Keratinocyte (primary cell): Measurements from ENCODE around the gene PRR18. TPM values are rescaled to one million over a fixed set of nuclear protein-coding genes. Genes with fewer than 3 reads are reported as not detected.

Source experiments
- DNase-seq: peaks from one replicate; pipeline ENCODE4 v3.0.0-alpha.2; 2011; ENCODE audit warnings: low read depth, missing footprints, low spot score
- FAIRE-seq: peaks from 2 replicates; lab custom pipeline; 2011; peaks lifted over from hg19 to GRCh38; lab: Jason Lieb, UNC
- H2AFZ ChIP-seq: 2 replicates; pipeline ENCODE4 v1.6.0; 2012; ENCODE audit warnings: low read length, control low read depth, inconsistent platforms; ENCODE audit not compliant: control insufficient read depth
- H3K27ac ChIP-seq: 2 replicates; pipeline ENCODE4 v1.5.1; 2011; ENCODE audit warnings: low read length; ENCODE audit not compliant: control insufficient read depth, insufficient read depth
- H3K27me3 ChIP-seq: 3 replicates; pipeline ENCODE4 v1.6.0; 2011; ENCODE audit warnings: low read length; ENCODE audit not compliant: control insufficient read depth, insufficient read depth; ENCODE audit errors: extremely low read depth
- H3K36me3 ChIP-seq, 2 experiments: 2 replicates in 1 of 2; 3 replicates in 1 of 2; pipeline ENCODE4 v1.5.1; 2011; ENCODE audit warnings: low read length in 2 of 2, mild to moderate bottlenecking in 1 of 2; ENCODE audit not compliant: control insufficient read depth in 2 of 2, insufficient read depth in 2 of 2; ENCODE audit errors: extremely low read depth in 1 of 2
- H3K4me1 ChIP-seq: 3 replicates; pipeline ENCODE4 v1.5.1; 2011; ENCODE audit warnings: low read length; ENCODE audit not compliant: control insufficient read depth, insufficient read depth; ENCODE audit errors: extremely low read depth
- H3K4me2 ChIP-seq: 3 replicates; pipeline ENCODE4 v1.6.0; 2011; ENCODE audit warnings: low read depth, low read length; ENCODE audit not compliant: control insufficient read depth, insufficient read depth; ENCODE audit errors: extremely low read depth
- H3K4me3 ChIP-seq, 3 experiments: fragments of 200-600 bp in 1 of 3; sonication (generic) in 1 of 3; 2 replicates in 2 of 3; 3 replicates in 1 of 3; pipeline ENCODE4 v1.5.1; 2011 to 2016; ENCODE audit warnings: low read length in 3 of 3, mild to moderate bottlenecking in 3 of 3, control low read depth in 2 of 3, inconsistent platforms in 1 of 3, low read depth in 1 of 3, mixed read lengths in 1 of 3, mixed run types in 1 of 3, moderate library complexity in 1 of 3; ENCODE audit not compliant: control insufficient read depth in 2 of 3, insufficient read depth in 2 of 3; ENCODE audit errors: extremely low read depth in 1 of 3
- H3K79me2 ChIP-seq: 2 replicates; pipeline ENCODE4 v1.6.0; 2012; ENCODE audit warnings: low read length; ENCODE audit not compliant: control insufficient read depth, insufficient read depth
- H3K9ac ChIP-seq: 3 replicates; pipeline ENCODE4 v1.6.0; 2011; ENCODE audit warnings: low read length; ENCODE audit not compliant: control insufficient read depth, insufficient read depth; ENCODE audit errors: extremely low read depth
- H3K9me1 ChIP-seq: 3 replicates; pipeline ENCODE4 v1.6.0; 2011; ENCODE audit warnings: low read length; ENCODE audit not compliant: control insufficient read depth, insufficient read depth; ENCODE audit errors: extremely low read depth
- H3K9me3 ChIP-seq: 2 replicates; pipeline ENCODE4 v1.5.1; 2012; ENCODE audit warnings: low read depth, low read length; ENCODE audit not compliant: control insufficient read depth
- H4K20me1 ChIP-seq: 3 replicates; pipeline ENCODE4 v1.6.0; 2011; ENCODE audit warnings: low read length; ENCODE audit not compliant: control insufficient read depth, insufficient read depth; ENCODE audit errors: extremely low read depth
- EZH2 ChIP-seq: IDR thresholded peaks from one replicate; pipeline ENCODE4 v1.6.1; 2012; ENCODE audit warnings: inconsistent platforms, mild to moderate bottlenecking, low read length, moderate library complexity
- dilution Hi-C: fragments of 300-500 bp; cut with MboI; formaldehyde crosslinking; loops from one replicate; pipeline ENCODE4 v1.7.0; 2020; ENCODE audit warnings: low sequenced_read_pairs; ENCODE audit not compliant: extremely low pct_ligation_motif_present
- polyA plus RNA-seq, 5 experiments: library from polyadenylated mRNA; depleted of rRNA in 3 of 5; stranded (reverse) in 3 of 5; stranded (forward) in 1 of 5; unstranded in 1 of 5; fragments of >200 nt; gene quantifications; 1 replicate in 1 of 5; 2 replicates in 3 of 5; 3 replicates in 1 of 5; pipeline versions ENCODE4 v1.2.1 to v1.2.3, GENCODE V29; 2011 to 2012; ENCODE audit warnings: missing spikeins in 2 of 5, low read depth in 1 of 5, low replicate concordance in 1 of 5
- TF ChIP-seq, protein P1 (sequence below), 3 experiments: IDR thresholded peaks in 1 of 3; conservative IDR thresholded peaks in 1 of 3; optimal IDR thresholded peaks in 1 of 3; 2 replicates in 2 of 3; 3 replicates in 1 of 3; pipeline versions ENCODE3 to v1.5.1; 2011; ENCODE audit warnings: low read length in 3 of 3, mild to moderate bottlenecking in 3 of 3, moderate library complexity in 2 of 3, control low read depth in 1 of 3, inconsistent platforms in 1 of 3; ENCODE audit not compliant: insufficient read depth in 2 of 3; ENCODE audit errors: extremely low read depth in 1 of 3

The PRR18 gene
- polyA plus RNA-seq, 1 donor (not counting 4 experiments of a cell fraction or from before 2014, with no cell fraction given), result not detected

DNA sequence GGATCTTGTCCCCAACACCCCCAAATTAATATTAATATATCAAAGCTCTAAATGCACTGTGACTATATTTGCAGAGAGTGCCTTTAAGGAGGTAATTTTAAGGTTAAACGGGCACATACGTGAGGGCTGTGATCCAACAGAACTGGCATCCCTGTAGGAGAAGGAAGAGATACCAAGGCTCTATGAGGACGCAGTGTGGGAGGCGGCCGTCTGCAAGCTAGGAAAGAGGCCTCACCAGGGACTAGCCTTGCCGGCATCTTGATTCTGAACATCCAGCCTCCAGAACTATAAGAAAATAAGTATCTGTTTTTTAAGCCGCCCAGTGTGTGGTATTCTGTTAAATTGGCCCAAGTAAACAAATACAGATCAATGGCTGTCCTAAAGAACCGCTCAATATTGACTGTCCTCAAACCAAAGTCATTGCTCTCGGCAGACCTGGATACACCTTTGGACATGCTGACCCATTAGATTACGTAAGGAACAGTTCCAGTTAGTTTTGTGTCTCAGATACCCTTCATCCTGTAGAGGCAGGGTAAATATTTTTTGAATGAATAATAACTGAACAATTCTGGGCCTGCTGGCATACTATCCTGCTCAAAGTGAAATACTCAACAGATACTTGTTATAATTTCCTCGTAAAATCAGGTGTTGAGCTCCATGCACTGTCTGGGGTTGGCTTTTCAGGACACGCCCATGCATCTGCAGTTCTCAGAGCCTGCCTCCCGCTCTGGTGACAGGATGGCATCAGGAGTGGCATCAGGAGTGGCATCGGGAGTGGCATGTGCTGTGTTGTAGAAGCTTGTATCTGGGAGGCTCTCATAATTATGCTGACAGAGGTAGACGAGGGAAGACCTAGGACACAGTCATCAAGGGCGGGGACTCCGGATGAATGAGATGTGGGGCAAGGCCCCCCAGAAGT, 6.3 kb downstream of the PRR18 start:
- H3K27me3 ChIP-seq, result peaks cover 12% of the 10 kb centered on the region
- H2AFZ ChIP-seq, result no peak overlapping the region
- no peak overlapping the region for H3K4me2 ChIP-seq
- FAIRE-seq (no peak), DNase-seq (no peak)
- no peaks in the 10 kb centered on the region for H3K79me2 ChIP-seq
- H3K4me1 ChIP-seq, result no peaks in the 10 kb centered on the region
- no peak for TF ChIP-seq EZH2
- TF ChIP-seq, protein P1, sequence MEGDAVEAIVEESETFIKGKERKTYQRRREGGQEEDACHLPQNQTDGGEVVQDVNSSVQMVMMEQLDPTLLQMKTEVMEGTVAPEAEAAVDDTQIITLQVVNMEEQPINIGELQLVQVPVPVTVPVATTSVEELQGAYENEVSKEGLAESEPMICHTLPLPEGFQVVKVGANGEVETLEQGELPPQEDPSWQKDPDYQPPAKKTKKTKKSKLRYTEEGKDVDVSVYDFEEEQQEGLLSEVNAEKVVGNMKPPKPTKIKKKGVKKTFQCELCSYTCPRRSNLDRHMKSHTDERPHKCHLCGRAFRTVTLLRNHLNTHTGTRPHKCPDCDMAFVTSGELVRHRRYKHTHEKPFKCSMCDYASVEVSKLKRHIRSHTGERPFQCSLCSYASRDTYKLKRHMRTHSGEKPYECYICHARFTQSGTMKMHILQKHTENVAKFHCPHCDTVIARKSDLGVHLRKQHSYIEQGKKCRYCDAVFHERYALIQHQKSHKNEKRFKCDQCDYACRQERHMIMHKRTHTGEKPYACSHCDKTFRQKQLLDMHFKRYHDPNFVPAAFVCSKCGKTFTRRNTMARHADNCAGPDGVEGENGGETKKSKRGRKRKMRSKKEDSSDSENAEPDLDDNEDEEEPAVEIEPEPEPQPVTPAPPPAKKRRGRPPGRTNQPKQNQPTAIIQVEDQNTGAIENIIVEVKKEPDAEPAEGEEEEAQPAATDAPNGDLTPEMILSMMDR (optimal IDR thresholded peaks at IDR 0.05 in 1 of 3, IDR thresholded peaks at IDR 0.05 in 1 of 3, conservative IDR thresholded peaks at IDR 0.05 in 1 of 3; ENCODE audit: extremely low read depth in 1 of 3, insufficient read depth in 2 of 3, low read length in 3 of 3), result no peak
- dilution Hi-C loops, result no loop called here
- no peak overlapping the region for H3K9ac ChIP-seq
- no peaks in the 10 kb centered on the region for H4K20me1 ChIP-seq
- no peaks in the 10 kb centered on the region for H3K9me3 ChIP-seq
- H3K9me1 ChIP-seq, result no peaks in the 10 kb centered on the region
- H3K4me3 ChIP-seq, result no peak overlapping the region
- no peaks in the 10 kb centered on the region for H3K36me3 ChIP-seq
- H3K27ac ChIP-seq, result no peak overlapping the region

DNA sequence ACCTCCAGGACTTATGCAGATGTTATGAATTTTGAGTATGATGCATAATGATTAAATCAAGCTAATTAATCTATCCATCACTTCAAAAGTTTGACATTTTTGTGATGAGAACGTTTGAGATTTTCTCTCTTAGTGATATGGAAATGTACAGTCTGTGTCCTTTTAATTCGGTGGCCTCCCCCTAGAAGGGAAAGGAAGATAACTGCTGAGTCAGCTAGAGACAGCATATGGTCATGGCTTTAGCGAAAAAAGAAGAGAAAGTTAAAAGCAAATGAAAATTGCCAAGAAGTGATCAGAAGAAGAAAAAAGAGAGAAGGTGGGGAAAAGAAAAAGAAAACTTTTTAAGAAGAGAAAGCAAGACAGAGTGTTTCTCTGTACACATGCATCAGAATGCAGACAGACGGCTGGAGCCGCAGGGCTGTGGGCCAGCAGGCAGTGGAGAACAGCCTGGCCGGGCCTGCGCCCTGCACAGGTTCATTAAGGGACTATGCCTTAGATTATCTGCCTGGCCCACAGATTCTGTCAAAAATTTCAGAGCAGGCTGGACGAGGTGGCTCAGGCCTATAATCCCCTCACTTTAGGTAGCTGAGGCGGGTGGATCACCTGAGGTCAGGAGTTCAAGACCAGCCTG, 7.7 kb downstream of the PRR18 start:
- no peak for DNase-seq
- Histone ChIP-seq H3K79me2 (no peaks in the 10 kb centered on the region), H3K27ac (no peak overlapping the region), H3K27me3 (peaks cover 2% of the 10 kb centered on the region), H3K36me3 (no peaks in the 10 kb centered on the region), H3K9ac (no peak overlapping the region), H2AFZ (no peak overlapping the region), H3K4me2 (no peak overlapping the region), H3K4me3 (no peak overlapping the region), H4K20me1 (no peaks in the 10 kb centered on the region), H3K4me1 (no peaks in the 10 kb centered on the region), H3K9me1 (no peaks in the 10 kb centered on the region), H3K9me3 (no peaks in the 10 kb centered on the region)
- no peak for FAIRE-seq
- no peak for TF ChIP-seq EZH2
- TF ChIP-seq, protein P1 (optimal IDR thresholded peaks at IDR 0.05 in 1 of 3, IDR thresholded peaks at IDR 0.05 in 1 of 3, conservative IDR thresholded peaks at IDR 0.05 in 1 of 3; ENCODE audit: extremely low read depth in 1 of 3, insufficient read depth in 2 of 3, low read length in 3 of 3), result no peak
- dilution Hi-C loops, result no loop called here
